Testis (tissue), 2 donors: ENCODE measurements around the gene NUDT2.

Experiments used
- POLR2A ChIP-seq: fragments of 450-650 bp; IDR thresholded peaks from one replicate; pipeline ENCODE4 v1.6.1; 2017; ENCODE audit warnings: antibody characterized with exemption, mild to moderate bottlenecking, moderate library complexity
- TF ChIP-seq, protein P1 (sequence below), 3 experiments: fragments of 450-650 bp in 2 of 3; fragments of 200-600 bp in 1 of 3; sonication (generic) in 1 of 3; IDR thresholded peaks; one replicate each; pipeline ENCODE4 v1.5.1; 2016 to 2019; ENCODE audit warnings: antibody characterized with exemption in 3 of 3, mild to moderate bottlenecking in 2 of 3, moderate library complexity in 1 of 3

DNA sequence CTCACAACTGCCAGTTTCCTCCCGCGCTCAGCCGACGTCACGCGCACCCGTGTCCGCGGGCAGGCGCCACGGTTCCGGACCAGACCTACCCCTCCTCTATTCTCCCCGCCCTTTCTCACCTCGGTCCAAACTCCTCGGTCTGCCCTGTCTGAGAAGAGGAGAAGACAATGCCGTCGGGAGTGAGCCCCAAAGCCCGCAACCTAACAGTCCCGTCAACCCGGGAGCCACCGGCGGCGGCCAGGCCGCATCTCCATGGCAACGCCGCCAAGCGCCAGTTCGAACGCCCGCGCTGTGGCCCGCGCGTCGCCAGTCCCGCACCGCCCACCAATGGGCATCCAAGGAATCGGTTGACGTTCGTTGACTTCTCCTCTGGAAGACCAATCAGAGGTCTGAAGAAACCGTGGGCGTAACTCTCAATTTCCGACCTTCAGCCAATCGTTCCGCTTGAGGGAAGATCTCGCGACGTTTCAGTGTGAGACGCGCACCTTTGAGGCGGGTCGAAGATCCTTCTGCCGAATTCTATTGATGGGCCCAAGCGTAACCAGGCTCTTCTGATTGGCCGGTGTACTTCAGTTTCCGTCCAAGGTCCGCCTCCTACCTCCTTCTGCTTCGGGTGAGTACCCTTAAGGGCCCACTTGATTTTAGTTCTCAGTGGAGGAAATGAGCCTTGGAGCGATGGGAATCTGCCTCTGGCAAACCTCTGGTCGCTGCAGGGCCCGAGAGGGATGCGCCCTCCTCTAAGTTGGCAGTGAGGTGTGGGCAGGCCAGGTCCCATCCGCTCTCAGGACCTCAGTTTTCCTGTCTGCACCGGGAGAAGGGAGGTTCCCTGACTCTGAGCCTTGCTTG lies at the start of gene NUDT2, which contains the start of gene KIF24:
- TF ChIP-seq, protein P1, sequence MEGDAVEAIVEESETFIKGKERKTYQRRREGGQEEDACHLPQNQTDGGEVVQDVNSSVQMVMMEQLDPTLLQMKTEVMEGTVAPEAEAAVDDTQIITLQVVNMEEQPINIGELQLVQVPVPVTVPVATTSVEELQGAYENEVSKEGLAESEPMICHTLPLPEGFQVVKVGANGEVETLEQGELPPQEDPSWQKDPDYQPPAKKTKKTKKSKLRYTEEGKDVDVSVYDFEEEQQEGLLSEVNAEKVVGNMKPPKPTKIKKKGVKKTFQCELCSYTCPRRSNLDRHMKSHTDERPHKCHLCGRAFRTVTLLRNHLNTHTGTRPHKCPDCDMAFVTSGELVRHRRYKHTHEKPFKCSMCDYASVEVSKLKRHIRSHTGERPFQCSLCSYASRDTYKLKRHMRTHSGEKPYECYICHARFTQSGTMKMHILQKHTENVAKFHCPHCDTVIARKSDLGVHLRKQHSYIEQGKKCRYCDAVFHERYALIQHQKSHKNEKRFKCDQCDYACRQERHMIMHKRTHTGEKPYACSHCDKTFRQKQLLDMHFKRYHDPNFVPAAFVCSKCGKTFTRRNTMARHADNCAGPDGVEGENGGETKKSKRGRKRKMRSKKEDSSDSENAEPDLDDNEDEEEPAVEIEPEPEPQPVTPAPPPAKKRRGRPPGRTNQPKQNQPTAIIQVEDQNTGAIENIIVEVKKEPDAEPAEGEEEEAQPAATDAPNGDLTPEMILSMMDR (IDR thresholded peaks at IDR 0.05), result no peak
- peak; percentile 45 for TF ChIP-seq POLR2A
